GM12878 (cell line): ENCODE results near the gene PLTP. TPM values are rescaled to one million over a fixed set of nuclear protein-coding genes. Genes with fewer than 3 reads are reported as not detected.

Source experiments
- ASH2L ChIP-seq: fragments of 300-600, 200-600 bp; sonication (generic); IDR thresholded peaks from 2 replicates; pipeline ENCODE4 v1.6.1; 2017; ENCODE audit warnings: low read depth, mild to moderate bottlenecking, borderline replicate concordance
- ATF7 ChIP-seq: fragments of 450-650 bp; IDR thresholded peaks from 2 replicates; pipeline ENCODE4 v1.6.1; 2016; ENCODE audit warnings: low read depth, mild to moderate bottlenecking
- BMI1 ChIP-seq: fragments of 450-650 bp; IDR thresholded peaks from 2 replicates; pipeline ENCODE4 v1.6.1; 2016; ENCODE audit warnings: mild to moderate bottlenecking, moderate library complexity, borderline replicate concordance
- CREM ChIP-seq: IDR thresholded peaks from 2 replicates; pipeline ENCODE4 v1.6.1; 2014; ENCODE audit warnings: antibody characterized with exemption, low read depth
- EP300 ChIP-seq, 2 experiments: fragments of 150-350 bp in 1 of 2; IDR thresholded peaks; 2 replicates each; pipeline ENCODE4 v1.6.1; 2011 to 2012; ENCODE audit warnings: low read depth in 2 of 2, low read length in 2 of 2, borderline replicate concordance in 1 of 2, improper control_type of control experiment in 1 of 2, inconsistent platforms in 1 of 2; ENCODE audit not compliant: control insufficient read depth in 1 of 2
- GABPA ChIP-seq: IDR thresholded peaks from 2 replicates; pipeline ENCODE4 v1.6.1; 2014; ENCODE audit warnings: antibody characterized with exemption, low read depth, mild to moderate bottlenecking, inconsistent platforms
- HCFC1 ChIP-seq: fragments of 150-350 bp; IDR thresholded peaks from 2 replicates; pipeline ENCODE4 v1.6.1; 2014; ENCODE audit warnings: low read length
- HDGF ChIP-seq: fragments of 450-650 bp; IDR thresholded peaks from 2 replicates; pipeline ENCODE4 v1.6.1; 2016; ENCODE audit warnings: antibody characterized with exemption
- MEF2A ChIP-seq: IDR thresholded peaks from 2 replicates; pipeline ENCODE4 v1.6.1; 2011; ENCODE audit warnings: low read depth, mild to moderate bottlenecking, low read length, moderate library complexity; ENCODE audit not compliant: insufficient read depth
- MTA2 ChIP-seq: fragments of 450-650 bp; IDR thresholded peaks from 2 replicates; pipeline ENCODE4 v1.6.1; 2016; ENCODE audit warnings: low read depth, mild to moderate bottlenecking, moderate library complexity
- MXI1 ChIP-seq: fragments of 150-350 bp; IDR thresholded peaks from 2 replicates; pipeline ENCODE4 v1.6.1; 2011; ENCODE audit warnings: low read depth, mild to moderate bottlenecking, inconsistent platforms, low read length, improper control_type of control experiment
- MYC ChIP-seq: IDR thresholded peaks from 2 replicates; pipeline ENCODE4 v1.6.1; 2011; ENCODE audit warnings: mild to moderate bottlenecking, low read length, moderate library complexity, inconsistent platforms; ENCODE audit not compliant: insufficient read depth, insufficient replicate concordance, insufficient read length, severe bottlenecking
- NBN ChIP-seq: fragments of 450-650 bp; IDR thresholded peaks from 2 replicates; pipeline ENCODE4 v1.6.1; 2016
- NR2F1 ChIP-seq: fragments of 450-650 bp; conservative IDR thresholded peaks from 2 replicates; pipeline ENCODE4 v1.6.1; 2017; ENCODE audit warnings: mild to moderate bottlenecking
- RAD21 ChIP-seq: IDR thresholded peaks from 2 replicates; pipeline ENCODE4 v1.6.1; 2011; ENCODE audit warnings: mild to moderate bottlenecking, low read depth, low read length, moderate library complexity; ENCODE audit not compliant: insufficient read depth
- STAT1 ChIP-seq: fragments of 450-650 bp; conservative IDR thresholded peaks from 2 replicates; pipeline ENCODE4 v1.6.1; 2014; ENCODE audit warnings: antibody characterized with exemption, mild to moderate bottlenecking
- TAF1 ChIP-seq: IDR thresholded peaks from 2 replicates; pipeline ENCODE4 v1.6.1; 2011; ENCODE audit warnings: mild to moderate bottlenecking, low read depth, low read length, borderline replicate concordance
- ZBED1 ChIP-seq: IDR thresholded peaks from 2 replicates; pipeline ENCODE4 v1.6.1; 2016; ENCODE audit warnings: borderline replicate concordance
- polyA plus RNA-seq, 11 experiments: library from polyadenylated mRNA; depleted of rRNA in 4 of 11; unstranded in 6 of 11; stranded (reverse) in 5 of 11; fragments of >200 nt; fragmentation: Nextera tagmentation in 4 of 11; fragmentation: Illumina TruSeq in 1 of 11; extraction: Ambion mirVana in 4 of 11; extraction: Trizol in 1 of 11; gene quantifications; 1 replicate in 1 of 11; 2 replicates in 10 of 11; pipeline versions ENCODE4 v1.2.1 to v1.2.3, GENCODE V29; 2011 to 2016; ENCODE audit warnings: inconsistent platforms in 2 of 11, missing spikeins in 2 of 11, low read depth in 1 of 11
- total RNA-seq, 4 experiments: library from RNA; depleted of rRNA in 3 of 4; stranded (reverse); fragments of >200 nt in 3 of 4; fragmentation: Illumina TruSeq in 1 of 4; extraction: Trizol in 1 of 4; gene quantifications; 2 replicates each; pipeline versions ENCODE4 v1.2.1 to v1.2.3, GENCODE V29; 2013 to 2021
- TF ChIP-seq, protein P1 (sequence below): fragments of 450-650 bp; IDR thresholded peaks from 2 replicates; pipeline ENCODE4 v1.6.1; 2017; ENCODE audit warnings: low read depth, mild to moderate bottlenecking, moderate library complexity
- TF ChIP-seq, protein P2 (sequence below): fragments of 450-650 bp; IDR thresholded peaks from 2 replicates; pipeline ENCODE4 v1.6.1; 2017; ENCODE audit warnings: mild to moderate bottlenecking, moderate library complexity
- TF ChIP-seq, protein P3 (sequence below): IDR thresholded peaks from 2 replicates; pipeline ENCODE4 v1.6.1; 2012; ENCODE audit warnings: low read depth, low read length, improper control_type of control experiment
- TF ChIP-seq, protein P4 (sequence below): IDR thresholded peaks from 2 replicates; pipeline ENCODE4 v1.6.1; 2011; ENCODE audit warnings: mild to moderate bottlenecking, low read depth, low read length, moderate library complexity; ENCODE audit not compliant: insufficient replicate concordance

Gene PLTP
- total and polyA plus RNA-seq, 10 of the 15 experiments (the other 5 are each of a cell fraction or from before 2014, with no cell fraction given), result 1.6 to 17.0 (median 7.6) TPM

DNA sequence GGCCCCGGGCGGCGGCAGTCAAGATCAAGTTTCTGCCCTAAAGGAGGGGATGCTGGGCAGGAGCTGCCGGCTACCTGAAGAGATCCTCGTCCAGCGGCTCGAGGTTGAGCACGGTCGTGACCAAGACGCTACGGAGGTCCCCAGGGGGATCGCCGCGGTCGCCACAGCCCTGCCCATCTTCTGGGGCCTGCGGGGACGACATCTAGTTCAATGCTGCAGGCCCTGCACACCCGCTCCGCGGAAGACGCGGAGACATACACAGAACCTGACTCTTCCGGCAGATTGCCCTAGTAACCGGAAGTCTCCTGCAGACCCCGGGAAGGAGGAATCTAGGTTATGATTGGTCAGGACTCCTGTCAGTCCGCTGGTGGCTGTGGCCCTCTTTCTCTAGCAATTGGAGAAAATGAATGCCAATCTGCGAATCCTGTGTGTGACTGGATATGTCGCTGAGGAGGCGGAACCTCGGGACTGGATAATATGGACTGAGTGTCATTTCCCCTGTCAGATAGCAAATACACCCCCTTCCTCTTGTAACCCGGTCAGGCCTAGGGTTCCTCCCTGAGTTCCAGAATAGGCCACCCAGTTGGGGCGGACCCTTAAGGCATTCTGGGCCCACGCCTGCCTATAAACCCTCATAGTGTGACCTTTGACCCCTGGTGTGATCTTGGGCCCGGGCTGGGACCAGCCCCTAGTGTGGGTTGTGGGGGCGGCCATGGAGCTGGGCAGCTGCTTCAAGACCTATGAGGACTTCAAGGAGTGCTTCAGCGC is 54.7 kb downstream of the PLTP start, which contains the start of the genes ACOT8 and ZSWIM3 (continued):
- no peak; the same call in 1 of the 2 replicates for TF ChIP-seq NBN
- TF ChIP-seq RAD21, result no peak
- peak; percentile 65 for TF ChIP-seq ATF7
- no peak; the same call in 1 of the 2 replicates for TF ChIP-seq HCFC1
- TF ChIP-seq HDGF, result no peak
- TF ChIP-seq BMI1, result no peak
- TF ChIP-seq, protein P1, sequence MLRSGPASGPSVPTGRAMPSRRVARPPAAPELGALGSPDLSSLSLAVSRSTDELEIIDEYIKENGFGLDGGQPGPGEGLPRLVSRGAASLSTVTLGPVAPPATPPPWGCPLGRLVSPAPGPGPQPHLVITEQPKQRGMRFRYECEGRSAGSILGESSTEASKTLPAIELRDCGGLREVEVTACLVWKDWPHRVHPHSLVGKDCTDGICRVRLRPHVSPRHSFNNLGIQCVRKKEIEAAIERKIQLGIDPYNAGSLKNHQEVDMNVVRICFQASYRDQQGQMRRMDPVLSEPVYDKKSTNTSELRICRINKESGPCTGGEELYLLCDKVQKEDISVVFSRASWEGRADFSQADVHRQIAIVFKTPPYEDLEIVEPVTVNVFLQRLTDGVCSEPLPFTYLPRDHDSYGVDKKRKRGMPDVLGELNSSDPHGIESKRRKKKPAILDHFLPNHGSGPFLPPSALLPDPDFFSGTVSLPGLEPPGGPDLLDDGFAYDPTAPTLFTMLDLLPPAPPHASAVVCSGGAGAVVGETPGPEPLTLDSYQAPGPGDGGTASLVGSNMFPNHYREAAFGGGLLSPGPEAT, result peak; percentile 47; the same call in 1 of the 2 replicates
- no peak for TF ChIP-seq MYC
- peak; percentile 45; the same call in 1 of the 2 replicates for TF ChIP-seq CREM
- TF ChIP-seq, protein P2, sequence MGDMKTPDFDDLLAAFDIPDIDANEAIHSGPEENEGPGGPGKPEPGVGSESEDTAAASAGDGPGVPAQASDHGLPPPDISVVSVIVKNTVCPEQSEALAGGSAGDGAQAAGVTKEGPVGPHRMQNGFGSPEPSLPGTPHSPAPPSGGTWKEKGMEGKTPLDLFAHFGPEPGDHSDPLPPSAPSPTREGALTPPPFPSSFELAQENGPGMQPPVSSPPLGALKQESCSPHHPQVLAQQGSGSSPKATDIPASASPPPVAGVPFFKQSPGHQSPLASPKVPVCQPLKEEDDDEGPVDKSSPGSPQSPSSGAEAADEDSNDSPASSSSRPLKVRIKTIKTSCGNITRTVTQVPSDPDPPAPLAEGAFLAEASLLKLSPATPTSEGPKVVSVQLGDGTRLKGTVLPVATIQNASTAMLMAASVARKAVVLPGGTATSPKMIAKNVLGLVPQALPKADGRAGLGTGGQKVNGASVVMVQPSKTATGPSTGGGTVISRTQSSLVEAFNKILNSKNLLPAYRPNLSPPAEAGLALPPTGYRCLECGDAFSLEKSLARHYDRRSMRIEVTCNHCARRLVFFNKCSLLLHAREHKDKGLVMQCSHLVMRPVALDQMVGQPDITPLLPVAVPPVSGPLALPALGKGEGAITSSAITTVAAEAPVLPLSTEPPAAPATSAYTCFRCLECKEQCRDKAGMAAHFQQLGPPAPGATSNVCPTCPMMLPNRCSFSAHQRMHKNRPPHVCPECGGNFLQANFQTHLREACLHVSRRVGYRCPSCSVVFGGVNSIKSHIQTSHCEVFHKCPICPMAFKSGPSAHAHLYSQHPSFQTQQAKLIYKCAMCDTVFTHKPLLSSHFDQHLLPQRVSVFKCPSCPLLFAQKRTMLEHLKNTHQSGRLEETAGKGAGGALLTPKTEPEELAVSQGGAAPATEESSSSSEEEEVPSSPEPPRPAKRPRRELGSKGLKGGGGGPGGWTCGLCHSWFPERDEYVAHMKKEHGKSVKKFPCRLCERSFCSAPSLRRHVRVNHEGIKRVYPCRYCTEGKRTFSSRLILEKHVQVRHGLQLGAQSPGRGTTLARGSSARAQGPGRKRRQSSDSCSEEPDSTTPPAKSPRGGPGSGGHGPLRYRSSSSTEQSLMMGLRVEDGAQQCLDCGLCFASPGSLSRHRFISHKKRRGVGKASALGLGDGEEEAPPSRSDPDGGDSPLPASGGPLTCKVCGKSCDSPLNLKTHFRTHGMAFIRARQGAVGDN, result peak; percentile 71
- TF ChIP-seq ASH2L, result no peak
- peak; percentile 99 for TF ChIP-seq GABPA
- TF ChIP-seq, protein P3, sequence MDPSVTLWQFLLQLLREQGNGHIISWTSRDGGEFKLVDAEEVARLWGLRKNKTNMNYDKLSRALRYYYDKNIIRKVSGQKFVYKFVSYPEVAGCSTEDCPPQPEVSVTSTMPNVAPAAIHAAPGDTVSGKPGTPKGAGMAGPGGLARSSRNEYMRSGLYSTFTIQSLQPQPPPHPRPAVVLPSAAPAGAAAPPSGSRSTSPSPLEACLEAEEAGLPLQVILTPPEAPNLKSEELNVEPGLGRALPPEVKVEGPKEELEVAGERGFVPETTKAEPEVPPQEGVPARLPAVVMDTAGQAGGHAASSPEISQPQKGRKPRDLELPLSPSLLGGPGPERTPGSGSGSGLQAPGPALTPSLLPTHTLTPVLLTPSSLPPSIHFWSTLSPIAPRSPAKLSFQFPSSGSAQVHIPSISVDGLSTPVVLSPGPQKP, result peak; percentile 91
- peak; percentile 97 for TF ChIP-seq TAF1
- TF ChIP-seq, protein P4, sequence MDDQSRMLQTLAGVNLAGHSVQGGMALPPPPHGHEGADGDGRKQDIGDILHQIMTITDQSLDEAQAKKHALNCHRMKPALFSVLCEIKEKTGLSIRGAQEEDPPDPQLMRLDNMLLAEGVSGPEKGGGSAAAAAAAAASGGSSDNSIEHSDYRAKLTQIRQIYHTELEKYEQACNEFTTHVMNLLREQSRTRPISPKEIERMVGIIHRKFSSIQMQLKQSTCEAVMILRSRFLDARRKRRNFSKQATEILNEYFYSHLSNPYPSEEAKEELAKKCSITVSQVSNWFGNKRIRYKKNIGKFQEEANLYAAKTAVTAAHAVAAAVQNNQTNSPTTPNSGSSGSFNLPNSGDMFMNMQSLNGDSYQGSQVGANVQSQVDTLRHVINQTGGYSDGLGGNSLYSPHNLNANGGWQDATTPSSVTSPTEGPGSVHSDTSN, result peak; percentile 100
- no peak for TF ChIP-seq STAT1
- TF ChIP-seq MEF2A, result no peak
- TF ChIP-seq EP300 (IDR thresholded peaks at IDR 0.05; ENCODE audit: borderline replicate concordance in 1 of 2, control insufficient read depth in 1 of 2, low read depth in 2 of 2, low read length in 2 of 2), result no peak; a peak in 1 of 4 replicates
- TF ChIP-seq NR2F1, result peak; percentile 100
- TF ChIP-seq MXI1, result peak; percentile 68; the same call in 1 of the 2 replicates
- TF ChIP-seq MTA2, result peak; percentile 85
- TF ChIP-seq ZBED1, result 0 out of 2 replicates have a peak, but pooled peaks have one; percentile 65
